WTC11 (cell line): ENCODE measurements around the gene OXSR1. TPM values are rescaled to one million over a fixed set of nuclear protein-coding genes. Genes with fewer than 3 reads are reported as not detected.

Experiments used
- ATAC-seq: fragments of 200-7000 bp; cut with Tn5 transposase; 2 replicates; pipeline ENCODE4 v1.10.0; 2021; ENCODE audit warnings: mild to moderate bottlenecking, moderate library complexity
- CTCF ChIA-PET: fragments of 300-600 bp; sonication (Branson Sonifier 250); formaldehyde crosslinking; loops from one replicate; lab custom pipeline; 2021; ENCODE audit warnings: antibody characterized with exemption; lab: Charles Lee
- POLR2A ChIA-PET: fragments of 350-600 bp; sonication (Branson Sonifier 250); formaldehyde crosslinking; loops from one replicate; lab custom pipeline; 2021; ENCODE audit warnings: antibody characterized with exemption; lab: Charles Lee
- DNase-seq: peaks from one replicate; pipeline ENCODE4 v3.0.0; 2021; ENCODE audit warnings: low spot score
- H3K27ac Mint-ChIP-seq: 2 replicates; pipeline ENCODE4 v1.8.0; 2021; ENCODE audit warnings: mixed read lengths
- H3K27me3 Mint-ChIP-seq: 2 replicates; pipeline ENCODE4 v1.8.0; 2021; ENCODE audit warnings: low read depth, mild to moderate bottlenecking, moderate library complexity, mixed read lengths
- H3K36me3 Mint-ChIP-seq: 2 replicates; pipeline ENCODE4 v1.8.0; 2021; ENCODE audit warnings: mixed read lengths
- H3K4me1 Mint-ChIP-seq: 2 replicates; pipeline ENCODE4 v1.8.0; 2022; ENCODE audit warnings: mixed read lengths
- H3K4me3 Mint-ChIP-seq: 2 replicates; pipeline ENCODE4 v1.8.0; 2021; ENCODE audit warnings: mild to moderate bottlenecking, moderate library complexity, mixed read lengths
- H3K9me3 Mint-ChIP-seq: 2 replicates; pipeline ENCODE4 v1.8.0; 2021; ENCODE audit warnings: mixed read lengths
- ARID4B ChIP-seq: sonication (generic); formaldehyde crosslinking; IDR thresholded peaks from 2 replicates; pipeline ENCODE4 v1.8.0; 2023; ENCODE audit warnings: missing genetic modification reagents, mild to moderate bottlenecking, borderline replicate concordance
- CBFB ChIP-seq: sonication (generic); formaldehyde crosslinking; IDR thresholded peaks from 2 replicates; pipeline ENCODE4 v1.8.1; 2022; ENCODE audit warnings: mild to moderate bottlenecking, low read depth, missing genetic modification reagents
- CREM ChIP-seq: sonication (generic); formaldehyde crosslinking; IDR thresholded peaks from 2 replicates; pipeline ENCODE4 v1.8.1; 2022; ENCODE audit warnings: mild to moderate bottlenecking, missing genetic modification reagents, moderate library complexity
- EMX1 ChIP-seq: fragments of 250-450 bp; sonication (Bioruptor Pico); IDR thresholded peaks from 2 replicates; pipeline ENCODE4 v1.8.0; 2021; ENCODE audit warnings: mild to moderate bottlenecking
- ERG ChIP-seq: fragments of 250-450 bp; sonication (Bioruptor Pico); IDR thresholded peaks from 2 replicates; pipeline ENCODE4 v1.8.0; 2021; ENCODE audit warnings: mild to moderate bottlenecking
- IRF2 ChIP-seq: sonication (generic); formaldehyde crosslinking; IDR thresholded peaks from 2 replicates; pipeline ENCODE4 v1.8.0; 2022; ENCODE audit warnings: low read depth, missing genetic modification reagents, borderline replicate concordance
- JUN ChIP-seq: sonication (generic); formaldehyde crosslinking; IDR thresholded peaks from 2 replicates; pipeline ENCODE4 v1.8.0; 2023; ENCODE audit warnings: mild to moderate bottlenecking, missing genetic modification reagents
- MYBL2 ChIP-seq: sonication (generic); formaldehyde crosslinking; IDR thresholded peaks from 2 replicates; pipeline ENCODE4 v1.8.1; 2023; ENCODE audit warnings: mild to moderate bottlenecking, moderate library complexity, missing genetic modification reagents
- NR2C2 ChIP-seq: sonication (generic); formaldehyde crosslinking; IDR thresholded peaks from 2 replicates; pipeline ENCODE4 v1.8.0; 2022; ENCODE audit warnings: mild to moderate bottlenecking, missing genetic modification reagents
- NR3C1 ChIP-seq: sonication (generic); formaldehyde crosslinking; conservative IDR thresholded peaks from 2 replicates; pipeline ENCODE4 v1.8.1; 2023; ENCODE audit warnings: low read depth, mild to moderate bottlenecking, missing genetic modification reagents
- PRDM15 ChIP-seq: sonication (generic); formaldehyde crosslinking; IDR thresholded peaks from 2 replicates; pipeline ENCODE4 v1.8.0; 2022; ENCODE audit warnings: missing genetic modification reagents
- PREB ChIP-seq: sonication (generic); formaldehyde crosslinking; IDR thresholded peaks from 2 replicates; pipeline ENCODE4 v1.8.1; 2022; ENCODE audit warnings: mild to moderate bottlenecking, missing genetic modification reagents, moderate library complexity, borderline replicate concordance
- PRRX2 ChIP-seq: fragments of 250-450 bp; sonication (Bioruptor Pico); IDR thresholded peaks from 2 replicates; pipeline ENCODE4 v1.8.0; 2021; ENCODE audit warnings: mild to moderate bottlenecking
- ZBTB43 ChIP-seq: sonication (generic); formaldehyde crosslinking; IDR thresholded peaks from 2 replicates; pipeline ENCODE4 v1.8.1; 2023; ENCODE audit warnings: mild to moderate bottlenecking, missing genetic modification reagents
- ZNF121 ChIP-seq: sonication (generic); formaldehyde crosslinking; IDR thresholded peaks from 2 replicates; pipeline ENCODE4 v1.8.0; 2023; ENCODE audit warnings: missing genetic modification reagents
- ZNF512 ChIP-seq: sonication (generic); formaldehyde crosslinking; IDR thresholded peaks from 2 replicates; pipeline ENCODE4 v1.8.1; 2022; ENCODE audit warnings: missing genetic modification reagents, borderline replicate concordance
- total RNA-seq: library from RNA; stranded (reverse); gene quantifications from 3 replicates; pipeline ENCODE4 v1.2.3, GENCODE V29; 2021

The OXSR1 gene
- total RNA-seq, 1 experiment from 2014 or later, result 50.6 TPM

GRCh38 chr3:38151667-38152265 lies 13.6 kb upstream of the OXSR1 start:
- ChIA-PET POLR2A (no interaction called here), CTCF (interaction anchor here (0.8 kb wide), 1 partner anchor 130 kb away, joined by 4 read pairs; the partner anchor contains the start of gene SLC22A14)
- Mint-ChIP-seq H3K4me3 (no peak overlapping the region), H3K36me3 (no peaks in the 10 kb centered on the region), H3K27me3 (no peaks in the 10 kb centered on the region; the same call in 1 of the 2 replicates), H3K9me3 (peaks cover 11% of the 10 kb centered on the region), H3K27ac (no peak overlapping the region)
- ATAC-seq, result no peak
- no peak for DNase-seq
- TF ChIP-seq PRDM15, result no peak
- no peak for TF ChIP-seq ERG (CRISPR knock-in tag)
- TF ChIP-seq CREM (CRISPR knock-in tag), result no peak
- TF ChIP-seq EMX1 (CRISPR knock-in tag), result no peak
- no peak for TF ChIP-seq ZNF512 (CRISPR knock-in tag)
- no peak for TF ChIP-seq ZBTB43 (CRISPR knock-in tag)
- TF ChIP-seq PREB (CRISPR knock-in tag), result no peak
- no peak for TF ChIP-seq CBFB (CRISPR knock-in tag)
- no peak for TF ChIP-seq JUN (CRISPR knock-in tag)
- no peak for TF ChIP-seq MYBL2 (CRISPR knock-in tag)
- TF ChIP-seq, all 79 proteins: peak for 0
- H3K4me1 Mint-ChIP-seq, result no peaks in the 10 kb centered on the region

GRCh38 chr3:38152609-38153008 lies 12.7 kb upstream of the OXSR1 start:
- TF ChIP-seq NR3C1 (no peak), PRRX2 (CRISPR knock-in tag) (no peak), ARID4B (CRISPR knock-in tag) (no peak), ZNF121 (CRISPR knock-in tag) (no peak), NR2C2 (CRISPR knock-in tag) (no peak), IRF2 (CRISPR knock-in tag) (no peak)
- no peak overlapping the region for H3K4me3 Mint-ChIP-seq
- ChIA-PET CTCF (interaction anchor here (0.8 kb wide), 2 partner anchors 12 to 129 kb away, joined by 3 to 4 read pairs; partner anchors contain the start of genes OXSR1 and SLC22A14), POLR2A (no interaction called here)
- DNase-seq, result no peak
- no peak for ATAC-seq
- H3K4me1 Mint-ChIP-seq, result no peaks in the 10 kb centered on the region
- H3K36me3 Mint-ChIP-seq, result no peaks in the 10 kb centered on the region
- H3K27me3 Mint-ChIP-seq, result no peaks in the 10 kb centered on the region; the same call in 1 of the 2 replicates
- no peak overlapping the region for H3K27ac Mint-ChIP-seq
- peaks cover 3% of the 10 kb centered on the region for H3K9me3 Mint-ChIP-seq
